HFFc6 (cell line): ENCODE results near the gene C9orf50. TPM values are rescaled to one million over a fixed set of nuclear protein-coding genes. Genes with fewer than 3 reads are reported as not detected.

Experiments used
- DNase-seq: peaks from one replicate; pipeline ENCODE4 v3.0.0-alpha.2; 2018
- H3K27ac Mint-ChIP-seq: 2 replicates; pipeline ENCODE4 v1.8.0; 2020; ENCODE audit warnings: mild to moderate bottlenecking, mixed read lengths
- H3K27me3 Mint-ChIP-seq: 2 replicates; pipeline ENCODE4 v1.8.0; 2021; ENCODE audit warnings: mild to moderate bottlenecking, moderate library complexity, mixed read lengths; ENCODE audit not compliant: insufficient read depth
- H3K36me3 Mint-ChIP-seq: 2 replicates; pipeline ENCODE4 v1.8.0; 2021; ENCODE audit warnings: low read depth, mixed read lengths
- H3K4me1 Mint-ChIP-seq: 2 replicates; pipeline ENCODE4 v1.8.0; 2020; ENCODE audit warnings: low read depth, mixed read lengths
- H3K4me3 Mint-ChIP-seq: 2 replicates; pipeline ENCODE4 v1.8.0; 2020; ENCODE audit warnings: mild to moderate bottlenecking, moderate library complexity, mixed read lengths
- H3K9me3 Mint-ChIP-seq: 2 replicates; pipeline ENCODE4 v1.8.0; 2020; ENCODE audit warnings: mild to moderate bottlenecking, mixed read lengths
- total RNA-seq, 6 experiments: library from RNA; stranded (reverse); fragmentation: NEBNext Ultra II Directional; extraction: Animal tissue kit (Norgen Biotek cat#: 25700); gene quantifications; 2 replicates in 1 of 6; 3 replicates in 5 of 6; pipeline ENCODE4 v1.2.3, GENCODE V29; 2021
- TF ChIP-seq, protein P1 (sequence below): fragments of 200-600 bp; sonication (generic); IDR thresholded peaks from 2 replicates; pipeline ENCODE4 v1.5.0; 2021; ENCODE audit warnings: antibody characterized with exemption, mild to moderate bottlenecking

Gene C9orf50
- total RNA-seq, 6 experiments from 2014 or later, result 0.14 to 0.20 TPM; not detected in 4

DNA sequence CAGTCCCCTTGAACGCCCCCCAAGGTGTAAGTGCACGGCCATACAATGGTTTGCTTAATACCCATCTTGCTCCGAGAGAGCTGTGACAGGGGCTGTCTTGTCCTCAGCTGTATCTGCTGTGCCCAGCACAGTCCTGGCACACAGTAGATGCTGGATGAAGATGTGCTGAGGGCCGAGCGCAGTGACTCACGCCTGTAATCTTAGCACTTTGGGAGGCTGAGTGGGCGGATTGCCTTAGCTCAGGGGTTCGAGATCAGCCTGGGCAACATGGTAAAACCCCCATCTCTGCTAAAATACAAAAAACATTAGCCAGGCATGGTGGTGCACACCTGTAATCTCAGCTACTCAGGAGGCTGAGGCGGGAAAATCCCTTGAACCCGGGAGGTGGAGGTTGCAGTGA lies 53.6 kb downstream of the C9orf50 start:
- Mint-ChIP-seq H3K36me3 (no peaks in the 10 kb centered on the region), H3K27ac (peak overlapping the region; percentile 92), H3K9me3 (no peaks in the 10 kb centered on the region), H3K27me3 (peaks cover 5% of the 10 kb centered on the region; the same call in 1 of the 2 replicates), H3K4me3 (peak overlapping the region; percentile 87; the same call in 1 of the 2 replicates), H3K4me1 (peaks cover 46% of the 10 kb centered on the region)
- TF ChIP-seq, protein P1, sequence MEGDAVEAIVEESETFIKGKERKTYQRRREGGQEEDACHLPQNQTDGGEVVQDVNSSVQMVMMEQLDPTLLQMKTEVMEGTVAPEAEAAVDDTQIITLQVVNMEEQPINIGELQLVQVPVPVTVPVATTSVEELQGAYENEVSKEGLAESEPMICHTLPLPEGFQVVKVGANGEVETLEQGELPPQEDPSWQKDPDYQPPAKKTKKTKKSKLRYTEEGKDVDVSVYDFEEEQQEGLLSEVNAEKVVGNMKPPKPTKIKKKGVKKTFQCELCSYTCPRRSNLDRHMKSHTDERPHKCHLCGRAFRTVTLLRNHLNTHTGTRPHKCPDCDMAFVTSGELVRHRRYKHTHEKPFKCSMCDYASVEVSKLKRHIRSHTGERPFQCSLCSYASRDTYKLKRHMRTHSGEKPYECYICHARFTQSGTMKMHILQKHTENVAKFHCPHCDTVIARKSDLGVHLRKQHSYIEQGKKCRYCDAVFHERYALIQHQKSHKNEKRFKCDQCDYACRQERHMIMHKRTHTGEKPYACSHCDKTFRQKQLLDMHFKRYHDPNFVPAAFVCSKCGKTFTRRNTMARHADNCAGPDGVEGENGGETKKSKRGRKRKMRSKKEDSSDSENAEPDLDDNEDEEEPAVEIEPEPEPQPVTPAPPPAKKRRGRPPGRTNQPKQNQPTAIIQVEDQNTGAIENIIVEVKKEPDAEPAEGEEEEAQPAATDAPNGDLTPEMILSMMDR, result no peak
- no peak for DNase-seq

DNA sequence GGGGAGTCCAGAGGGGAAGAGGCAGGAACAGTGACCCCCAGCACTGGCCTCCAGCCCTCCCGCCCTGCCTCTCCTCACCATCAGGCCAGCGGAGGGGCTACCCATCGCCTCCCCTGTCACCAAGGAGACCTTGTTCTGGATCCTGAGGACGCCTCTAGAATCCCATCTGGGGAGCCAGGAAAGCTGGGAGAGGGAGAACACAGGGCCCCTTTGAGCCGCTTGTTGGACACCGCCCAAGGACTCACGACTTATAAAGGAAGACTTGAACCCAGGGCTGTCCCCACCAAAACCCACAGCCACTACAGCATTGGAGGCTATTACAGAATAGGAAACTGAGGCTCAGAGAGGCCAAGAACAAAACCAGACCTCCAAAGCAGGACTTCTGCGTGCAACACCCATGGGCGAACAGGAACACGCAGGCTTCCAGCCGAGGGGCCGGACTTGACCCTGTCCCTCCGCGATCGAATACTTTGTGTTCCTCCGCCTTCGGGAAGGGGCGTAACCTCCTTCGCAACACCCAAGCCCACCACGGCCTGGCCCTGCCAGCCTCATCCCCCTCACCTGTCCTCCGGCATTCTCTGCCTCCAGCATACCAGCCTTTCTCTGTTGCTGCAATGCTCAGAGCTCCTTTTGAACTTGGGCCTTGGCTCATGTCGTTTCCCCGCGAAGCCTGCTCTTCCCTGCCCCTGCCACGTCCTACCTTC lies 54.2 kb downstream of the C9orf50 start:
- Mint-ChIP-seq H3K9me3 (no peaks in the 10 kb centered on the region), H3K4me1 (peaks cover 47% of the 10 kb centered on the region), H3K4me3 (no peak overlapping the region), H3K27ac (peak overlapping the region; percentile 92; the same call in 1 of the 2 replicates), H3K27me3 (peaks cover 5% of the 10 kb centered on the region), H3K36me3 (no peaks in the 10 kb centered on the region)
- no peak for DNase-seq
- TF ChIP-seq, protein P1, result no peak

DNA sequence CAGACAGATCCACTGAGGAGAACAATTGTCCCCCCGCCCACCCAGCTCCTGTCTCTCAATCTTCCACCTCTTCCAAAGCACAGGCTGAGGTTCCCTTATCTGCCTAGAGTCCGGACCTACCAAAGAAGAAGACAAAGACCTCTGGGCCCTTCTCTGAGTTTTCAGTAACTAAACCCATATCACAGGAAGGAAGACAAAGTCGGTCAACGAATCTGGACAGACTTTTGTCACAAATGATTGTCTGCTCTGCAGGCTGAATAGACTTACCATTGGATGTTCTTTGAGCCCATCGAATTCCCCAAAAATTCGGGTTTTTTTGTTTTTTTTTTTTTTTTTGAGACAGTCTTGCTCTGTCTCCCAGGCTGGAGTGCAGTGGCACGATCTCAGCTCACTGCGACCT lies 58.0 kb downstream of the C9orf50 start:
- no peak overlapping the region for H3K27ac Mint-ChIP-seq
- H3K4me1 Mint-ChIP-seq, result peaks cover 16% of the 10 kb centered on the region

DNA sequence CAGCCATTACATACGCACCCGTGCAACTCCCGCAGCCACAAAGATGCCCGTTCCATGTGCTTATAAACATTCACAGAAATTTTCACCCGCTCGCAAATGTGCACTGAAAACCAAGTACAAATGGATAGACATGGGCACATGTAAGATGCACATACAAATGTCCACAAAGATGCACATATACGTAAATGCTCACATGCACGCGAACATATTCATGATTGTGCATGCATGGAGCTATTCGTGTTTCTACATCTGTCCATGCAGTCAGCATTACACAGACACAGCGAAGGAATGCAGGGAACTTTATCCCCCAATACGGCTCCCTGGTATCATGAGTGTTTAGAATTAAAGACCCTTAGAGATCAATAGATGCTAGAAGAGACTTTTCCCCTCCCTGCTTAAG lies 58.4 kb downstream of the C9orf50 start:
- TF ChIP-seq, protein P1, result no peak
- Mint-ChIP-seq H3K9me3 (no peaks in the 10 kb centered on the region), H3K36me3 (no peaks in the 10 kb centered on the region), H3K4me1 (peaks cover 12% of the 10 kb centered on the region), H3K27me3 (peaks cover 5% of the 10 kb centered on the region), H3K27ac (no peak overlapping the region), H3K4me3 (no peak overlapping the region)
- DNase-seq, result no peak

More for the DNA sequence above, 58.0 kb downstream of the C9orf50 start:
- Mint-ChIP-seq H3K4me3 (no peak overlapping the region), H3K36me3 (no peaks in the 10 kb centered on the region), H3K27me3 (peaks cover 5% of the 10 kb centered on the region), H3K9me3 (no peaks in the 10 kb centered on the region)
- no peak for DNase-seq
- TF ChIP-seq, protein P1, result no peak

Other genes starting within 250 kb of the C9orf50 start
- 10 to 100 TPM; 81.6 to 90.0 (median 87.7) TPM for gene NTMT1, start 5.1 kb upstream of the C9orf50 start, total RNA-seq
- gene ASB6, start 21.1 kb upstream of the C9orf50 start, total RNA-seq, result 10 to 100 TPM; 28.9 to 33.1 (median 30.6) TPM
- gene PRRX2, start 44.5 kb upstream of the C9orf50 start, total RNA-seq, result 100 to 1,000 TPM in 4 of 6 experiments, 10 to 100 TPM in 2; 34.0 to 113 (median 102) TPM
- 10 to 100 TPM; 11.3 to 29.6 (median 26.0) TPM for gene PTGES, start 131.9 kb upstream of the C9orf50 start, total RNA-seq
- gene TOR1B, start 182.1 kb upstream of the C9orf50 start, total RNA-seq, result 10 to 100 TPM; 31.6 to 43.1 (median 36.1) TPM
- gene TOR1A, start 203.0 kb upstream of the C9orf50 start, total RNA-seq, result 10 to 100 TPM; 59.1 to 70.5 (median 67.1) TPM
- gene C9orf78, start 214.2 kb upstream of the C9orf50 start, total RNA-seq, result 10 to 100 TPM; 42.8 to 52.7 (median 48.5) TPM
- 10 to 100 TPM; 24.1 to 35.4 (median 26.2) TPM for gene USP20, start 214.4 kb upstream of the C9orf50 start, total RNA-seq